ENCODE measurements around the gene ORM1. TPM values are rescaled to one million over a fixed set of nuclear protein-coding genes. Genes with fewer than 3 reads are reported as not detected.
"Not testable (repeated sequence)": the region's sequence is repeated elsewhere in the genome, so short reads cannot be mapped to it uniquely, and the experiment has no call there.

The ORM1 gene
- polyA plus RNA-seq, 10 donors, result 0.22 to 1.0 (median 0.69) TPM; not detected in 1

DNA sequence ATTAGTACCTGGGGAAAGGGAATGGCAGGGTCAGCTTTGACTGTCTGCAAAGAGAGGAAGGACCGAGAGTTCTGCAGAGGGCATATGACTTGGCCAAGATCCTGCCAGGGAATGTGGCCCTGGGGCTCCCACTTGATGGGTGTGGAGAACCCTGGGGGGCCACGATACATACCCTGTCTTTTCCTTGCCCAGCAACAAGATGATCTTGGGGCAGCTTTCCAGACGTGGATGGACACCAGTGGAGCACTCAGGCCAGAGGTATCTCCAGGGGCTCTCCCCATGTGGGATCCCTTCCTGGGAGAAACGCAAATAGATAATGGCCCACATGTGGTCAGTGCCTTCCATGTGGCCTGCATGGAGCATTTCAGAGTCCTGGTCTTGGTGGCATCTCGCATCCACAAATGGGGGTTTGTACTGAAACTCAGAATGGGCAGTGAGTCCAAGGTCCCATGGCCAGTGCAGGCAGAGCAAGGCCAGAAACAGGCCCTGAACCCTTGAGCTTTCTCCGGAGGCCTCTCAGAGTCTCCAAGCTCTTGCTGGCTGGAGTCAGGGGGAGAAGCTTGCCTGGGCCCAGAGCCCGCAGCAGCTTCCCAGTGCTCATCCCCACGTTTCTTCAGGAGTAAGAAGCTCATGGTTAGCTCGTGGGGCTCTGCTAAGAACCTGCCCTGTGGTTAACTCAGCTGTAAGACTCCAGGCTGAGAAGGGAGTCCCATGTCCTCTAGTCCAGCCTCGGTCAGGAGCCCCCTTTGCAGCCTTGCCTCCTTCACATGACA, 18.3 kb upstream of the ORM1 start:
- no peak for DNase-seq

DNA sequence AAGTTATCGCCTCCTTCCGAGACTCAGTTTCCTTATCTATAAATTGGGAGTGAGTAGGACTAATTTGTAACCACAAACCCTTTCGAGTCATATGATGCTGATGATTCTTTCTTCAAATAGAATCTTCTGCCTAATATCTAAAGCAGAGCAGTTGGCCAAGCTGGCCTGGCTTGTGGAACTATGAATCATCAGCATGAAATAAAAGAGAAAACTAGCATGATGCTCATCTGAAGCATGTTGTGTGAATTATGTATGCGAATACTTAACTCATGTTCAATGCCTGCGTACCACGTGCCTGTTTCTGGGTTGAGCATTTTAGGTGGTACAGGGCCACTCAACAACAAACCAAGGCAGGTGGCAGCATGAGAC, 15.0 kb upstream of the ORM1 start:
- DNase-seq, result no peak

DNA sequence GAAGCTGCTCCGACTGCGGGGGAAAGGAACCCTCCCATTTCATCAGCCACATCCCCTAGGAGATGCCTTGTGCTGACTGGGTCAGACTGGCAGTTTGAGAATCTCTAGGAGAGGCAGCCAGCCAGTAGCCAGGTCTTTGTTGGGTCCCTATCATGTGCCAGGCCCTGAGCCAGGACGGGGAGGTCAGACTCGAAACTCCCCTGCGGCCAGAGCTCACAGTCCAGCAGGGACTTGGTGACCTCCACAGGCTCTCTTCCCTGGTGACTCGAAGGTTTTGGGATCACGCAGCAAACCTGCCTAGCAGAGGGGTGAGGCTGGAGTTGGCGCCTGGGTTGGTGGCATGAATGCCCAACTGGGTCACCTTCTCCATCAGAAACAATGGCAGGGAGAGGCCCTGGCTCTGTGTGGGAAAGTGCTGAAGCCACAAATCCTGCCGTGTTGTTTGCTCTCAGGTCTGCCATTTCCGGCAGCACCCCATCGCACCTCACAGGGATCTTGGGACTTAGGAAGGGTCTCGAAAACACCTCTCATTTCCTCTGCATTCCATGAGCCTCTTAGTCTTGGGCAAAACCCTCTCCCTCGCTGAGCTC, 14.4 kb upstream of the ORM1 start:
- DNase-seq, result no peak

DNA sequence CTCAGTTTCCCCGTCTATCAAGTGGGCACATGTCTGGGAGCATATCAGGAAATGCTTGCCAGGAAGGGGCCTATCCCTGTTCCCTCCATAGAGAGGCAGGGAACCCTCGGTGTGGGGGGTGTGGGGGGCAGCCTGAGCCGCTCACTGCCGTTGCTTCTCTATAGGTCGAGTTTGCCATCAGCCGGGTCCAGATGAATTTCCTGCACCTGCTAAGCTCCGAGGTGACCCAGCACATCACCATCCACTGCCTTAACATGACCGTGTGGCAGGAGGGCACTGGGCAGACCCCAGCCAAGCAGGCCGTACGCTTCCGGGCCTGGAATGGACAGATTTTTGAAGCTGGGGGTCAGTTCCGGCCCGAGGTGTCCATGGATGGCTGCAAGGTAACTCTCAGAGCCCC, 13.8 kb upstream of the ORM1 start:
- no peak for DNase-seq

DNA sequence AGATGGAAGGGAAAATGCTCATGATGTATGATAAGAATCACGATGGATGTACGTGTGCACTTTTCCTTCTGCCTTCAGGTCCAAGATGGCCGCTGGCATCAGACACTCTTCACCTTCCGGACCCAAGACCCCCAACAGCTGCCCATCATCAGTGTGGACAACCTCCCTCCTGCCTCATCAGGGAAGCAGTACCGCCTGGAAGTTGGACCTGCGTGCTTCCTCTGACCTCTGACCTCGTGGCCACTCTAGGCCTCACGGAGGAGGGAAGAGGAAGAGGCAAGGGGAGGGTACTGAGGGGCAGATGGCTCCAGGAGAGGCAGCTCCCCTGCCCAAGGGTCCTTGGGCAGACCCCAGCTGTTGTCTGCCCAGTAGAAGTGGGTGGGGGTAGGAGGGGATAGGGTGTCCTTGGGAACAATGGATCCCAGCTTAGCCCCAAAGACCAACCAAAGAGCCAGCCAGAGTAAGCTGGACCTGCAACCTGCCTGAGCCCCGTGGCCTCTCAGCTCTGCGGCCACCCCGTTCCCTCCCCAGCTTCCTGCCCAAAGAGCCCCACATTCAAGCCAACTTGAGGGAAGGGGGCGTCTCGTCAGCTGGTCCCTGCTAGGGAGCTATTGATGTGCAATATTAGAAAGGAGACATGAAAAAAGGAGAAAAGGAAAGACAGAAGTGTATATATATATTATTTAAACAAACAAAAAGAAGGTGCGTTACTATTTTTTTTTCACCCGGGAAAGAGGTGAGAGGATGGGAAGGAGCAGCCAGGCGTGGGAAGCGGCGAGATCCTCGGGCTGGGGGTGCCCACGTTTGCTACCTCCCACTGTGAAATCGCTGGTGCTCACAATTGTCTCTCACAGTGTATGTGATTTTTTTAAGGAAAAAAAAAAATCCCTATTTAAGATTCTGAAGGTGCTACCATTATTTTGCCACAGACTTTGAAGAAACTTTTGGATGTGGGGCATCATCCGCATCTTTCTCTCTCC, 12.1 kb upstream of the ORM1 start:
- no peak for DNase-seq

DNA sequence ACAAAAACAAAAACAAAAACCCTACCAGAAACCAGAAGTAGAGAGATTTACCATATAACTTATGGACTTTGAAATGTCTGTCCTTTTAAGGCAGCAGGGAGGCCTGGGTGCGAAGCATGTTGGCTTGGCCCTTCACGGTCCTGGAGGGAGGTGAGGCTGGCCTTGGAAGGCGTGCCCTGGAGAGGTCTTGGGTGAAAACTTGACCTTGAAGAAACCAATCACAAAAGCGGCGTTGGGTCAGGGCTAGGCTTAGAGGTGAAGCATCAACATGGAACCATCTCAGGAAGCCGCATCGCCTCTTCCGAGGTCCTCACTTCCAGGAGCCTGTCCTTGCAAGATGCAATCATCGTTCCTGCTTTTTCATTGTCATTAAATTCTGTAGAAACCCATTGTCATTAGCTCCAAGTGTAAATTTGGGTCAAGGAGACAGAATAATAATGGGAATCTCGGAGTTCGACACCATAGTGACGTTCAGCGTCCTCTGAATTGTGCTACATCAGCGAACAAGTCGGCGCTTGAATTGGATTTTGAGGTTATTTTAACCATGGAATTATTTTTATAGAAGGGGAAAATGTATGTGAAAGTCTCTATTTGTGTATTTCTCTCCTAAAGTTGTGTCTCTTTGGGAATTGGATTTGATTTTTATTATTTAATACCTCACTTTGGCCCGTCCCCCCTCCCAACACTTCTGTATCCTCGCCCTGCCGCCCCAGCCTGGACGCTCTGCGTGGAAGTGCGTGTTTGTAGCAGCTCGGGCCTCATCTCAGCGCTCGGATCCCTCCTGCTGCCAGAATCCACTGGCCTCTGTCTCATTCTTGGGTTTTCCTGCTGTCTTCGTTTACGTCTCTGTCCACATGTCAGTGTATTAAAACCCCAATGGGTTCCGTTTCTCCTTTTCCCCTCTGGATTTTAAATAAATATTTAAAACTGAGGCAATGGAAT, 11.1 kb upstream of the ORM1 start:
- DNase-seq, result no peak

DNA sequence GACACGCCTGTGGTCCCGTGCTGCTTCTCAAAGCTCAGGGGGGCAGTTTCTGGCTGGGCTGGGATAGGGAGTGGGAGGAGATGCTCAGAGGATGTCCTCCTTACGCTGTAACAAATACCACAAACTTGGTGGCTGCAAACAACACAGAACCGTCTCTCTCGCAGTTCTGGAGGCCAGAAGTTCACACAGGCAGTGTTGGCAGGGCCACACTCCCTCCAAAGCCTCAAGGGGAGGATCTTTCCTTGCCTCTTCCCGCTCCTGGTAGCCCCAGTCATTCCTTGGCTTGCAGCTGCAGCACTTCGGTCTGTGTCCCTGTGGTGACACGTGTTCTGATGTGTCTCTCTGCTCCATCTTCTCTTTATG, 10.4 kb upstream of the ORM1 start:
- peak in 1 of 3 donors; percentile 13 for DNase-seq

DNA sequence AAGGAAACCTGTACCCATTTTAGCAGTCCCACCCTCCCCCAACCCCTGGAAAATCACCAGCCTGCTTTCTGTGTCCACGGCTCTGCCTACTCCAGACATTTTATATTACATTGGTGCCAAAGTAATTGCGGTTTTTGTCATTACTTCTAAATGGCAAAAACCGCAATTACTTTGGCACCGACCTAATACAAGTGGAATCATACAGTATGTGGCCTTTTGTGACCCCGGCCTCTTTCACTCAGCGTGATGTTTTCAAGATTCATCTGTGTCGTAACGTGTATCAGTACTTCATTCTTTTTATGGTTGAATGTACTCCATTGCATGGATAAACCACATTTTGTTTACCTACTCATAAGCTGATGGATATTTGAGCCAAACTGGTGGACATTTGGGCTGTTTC, 9.7 kb upstream of the ORM1 start:
- peak in 1 of 3 donors; percentile 3 for DNase-seq

DNA sequence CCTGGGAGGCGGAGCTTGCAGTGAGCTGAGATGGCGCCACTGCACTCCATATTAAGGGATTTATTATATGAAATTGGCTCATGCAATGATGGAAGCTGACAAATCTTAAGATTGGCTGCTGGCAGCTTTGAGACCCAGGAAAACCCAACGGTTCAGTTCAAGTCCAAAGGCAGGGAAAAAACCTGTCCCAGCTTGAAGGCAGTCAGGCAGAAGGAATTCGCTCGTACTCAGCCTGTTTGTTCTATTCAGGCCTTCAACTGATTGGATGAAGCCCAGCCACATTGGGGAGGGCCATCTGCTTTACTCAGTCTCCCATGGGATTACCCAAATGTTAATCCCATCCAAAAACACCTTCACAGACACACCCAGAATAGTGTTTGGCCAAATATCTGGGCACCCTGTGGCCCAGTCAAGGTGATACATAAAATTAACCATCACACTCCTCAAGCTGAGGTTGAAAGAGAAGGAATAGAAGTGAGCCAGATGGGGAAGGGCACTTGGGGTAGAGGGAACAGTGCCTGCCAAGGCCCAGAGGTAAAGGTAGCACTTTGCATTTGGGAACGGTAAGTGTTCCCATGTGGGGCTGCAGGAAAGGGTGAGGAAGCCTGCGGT, 8.5 kb upstream of the ORM1 start:
- peak in 1 of 3 donors; percentile 5 for DNase-seq

DNA sequence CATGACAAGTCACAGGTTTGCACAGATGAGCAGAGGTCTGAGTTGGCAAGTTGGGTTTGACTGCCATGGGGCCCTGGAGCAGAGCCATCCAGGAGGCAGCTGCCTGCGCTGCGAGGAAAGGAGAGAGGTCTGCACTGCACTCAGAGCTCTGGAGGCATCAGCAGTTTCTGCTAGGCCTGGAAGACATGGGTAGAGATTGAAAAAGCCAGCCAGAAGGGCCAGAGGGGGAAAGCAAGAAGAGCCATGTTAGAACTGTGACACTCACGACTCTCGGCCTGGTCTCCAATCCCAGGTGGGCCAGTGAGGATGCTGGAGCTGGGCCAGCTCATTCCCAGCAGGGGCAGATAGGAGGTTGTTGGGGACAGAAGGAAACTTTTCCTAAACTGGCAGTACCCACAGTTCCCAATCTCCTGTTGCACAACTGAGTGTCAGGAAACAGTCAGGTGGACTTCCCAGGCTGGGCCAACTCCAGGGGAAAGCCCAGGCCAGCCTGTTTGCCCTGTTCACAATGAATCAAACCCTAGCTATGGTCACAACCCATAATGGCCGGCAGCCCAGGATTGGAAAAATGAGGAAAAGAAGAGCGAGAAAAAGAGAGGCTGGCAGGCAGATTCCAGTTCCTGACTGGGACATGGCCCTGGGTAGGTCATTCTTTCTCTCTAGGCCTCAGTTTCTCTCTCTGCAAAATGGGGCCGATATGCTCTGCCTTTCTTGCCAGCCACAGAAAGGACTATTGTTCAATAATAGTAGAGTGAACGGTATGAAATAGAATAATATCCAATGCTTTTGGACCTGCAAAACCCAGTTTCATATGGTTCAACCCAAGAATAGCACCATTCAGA, 7.8 kb upstream of the ORM1 start:
- DNase-seq, result peak in 1 of 3 donors; percentile 7

DNA sequence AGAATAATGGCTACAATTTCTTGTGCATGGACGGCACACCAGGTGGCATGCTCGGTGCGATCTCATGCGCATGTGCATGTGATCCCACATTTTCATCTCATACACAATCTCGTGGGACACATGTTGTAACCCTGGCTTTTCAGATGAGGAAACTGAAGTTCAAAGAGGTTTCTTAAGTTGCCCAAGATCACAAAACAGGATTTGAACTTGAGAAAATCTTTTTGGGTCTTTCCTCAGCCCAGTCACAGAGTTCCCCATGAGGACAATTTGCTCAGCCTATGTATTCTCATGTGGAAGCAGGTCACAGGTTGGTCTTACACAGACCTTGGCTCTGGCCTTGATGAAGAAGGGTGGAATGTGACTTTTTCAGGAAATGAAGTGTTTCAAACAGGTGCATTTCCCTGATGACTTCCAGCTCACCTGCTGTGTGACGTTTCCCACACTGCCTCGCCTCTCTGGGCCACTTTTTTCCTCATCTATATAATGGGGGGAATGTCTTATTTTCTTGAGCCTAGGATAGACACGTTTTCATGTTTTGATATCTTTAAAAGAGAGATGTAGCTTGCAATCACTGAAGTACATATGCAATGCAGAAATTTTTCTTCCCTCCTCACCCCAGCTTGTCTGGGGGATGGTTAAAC, 7.1 kb upstream of the ORM1 start:
- DNase-seq, result no peak

DNA sequence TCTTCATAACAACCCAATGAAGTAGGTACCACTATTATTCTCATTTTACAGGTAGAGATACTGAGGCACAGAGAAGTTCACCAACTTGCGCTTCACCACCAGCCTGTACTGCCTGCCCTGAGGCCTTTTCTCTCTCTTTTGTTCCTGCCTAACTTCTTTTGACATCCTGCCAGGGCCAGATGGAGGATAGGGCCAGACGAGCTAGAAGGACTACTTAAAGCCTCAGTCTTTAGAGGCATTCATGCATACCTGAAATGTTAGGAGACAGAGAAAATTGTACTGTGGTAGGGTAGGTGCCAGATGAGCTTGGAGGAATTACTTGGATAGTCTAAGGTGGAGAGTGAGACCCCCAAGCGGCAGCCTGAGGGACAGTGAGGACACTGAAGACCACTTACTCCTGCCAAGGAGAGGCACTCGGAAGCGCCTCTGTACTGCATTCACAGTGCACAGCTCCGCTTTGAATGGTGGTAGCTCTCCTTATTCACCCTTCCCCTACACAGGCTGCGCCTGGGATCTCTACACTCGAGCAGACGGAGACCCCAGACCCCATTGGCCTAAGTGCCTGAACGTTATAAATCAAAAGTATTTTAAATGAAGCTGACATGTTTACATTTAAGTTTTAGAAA, 6.2 kb upstream of the ORM1 start:
- DNase-seq, result peak in 1 of 3 donors; percentile 41

DNA sequence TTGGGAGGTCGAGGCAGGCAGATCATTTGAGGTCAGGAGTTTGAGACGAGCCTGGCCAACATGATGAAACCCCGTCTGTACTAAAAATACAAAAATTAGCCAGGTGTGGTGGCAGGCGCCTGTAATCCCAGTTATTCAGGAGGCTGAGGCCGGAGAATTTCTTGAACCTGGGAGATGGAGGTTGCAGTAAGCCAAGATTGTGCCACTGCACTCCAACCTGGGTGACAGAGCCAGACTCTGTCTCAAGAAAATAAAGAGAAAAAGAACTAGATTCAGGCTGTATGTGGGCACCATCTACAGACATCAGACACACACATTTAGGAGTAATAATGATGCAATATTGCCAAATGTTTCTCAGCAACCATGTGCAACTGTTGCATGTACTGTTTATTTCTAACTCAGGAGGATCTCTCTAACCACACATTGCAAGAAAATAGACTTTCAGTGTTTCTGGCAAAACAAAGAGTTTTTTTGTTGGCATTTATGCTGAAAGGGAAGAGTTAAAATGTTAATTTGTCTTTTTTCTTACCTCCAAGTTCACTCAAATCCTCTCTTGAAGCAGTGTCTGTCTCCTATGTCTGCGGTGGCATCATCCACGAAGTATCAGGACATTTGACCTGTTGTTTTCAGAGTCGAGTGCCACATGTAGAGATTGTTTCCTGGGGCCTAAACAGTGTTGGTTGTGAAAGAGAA, 5.1 kb upstream of the ORM1 start:
- DNase-seq, result peak in 2 of 3 donors; percentile 13 to 52

DNA sequence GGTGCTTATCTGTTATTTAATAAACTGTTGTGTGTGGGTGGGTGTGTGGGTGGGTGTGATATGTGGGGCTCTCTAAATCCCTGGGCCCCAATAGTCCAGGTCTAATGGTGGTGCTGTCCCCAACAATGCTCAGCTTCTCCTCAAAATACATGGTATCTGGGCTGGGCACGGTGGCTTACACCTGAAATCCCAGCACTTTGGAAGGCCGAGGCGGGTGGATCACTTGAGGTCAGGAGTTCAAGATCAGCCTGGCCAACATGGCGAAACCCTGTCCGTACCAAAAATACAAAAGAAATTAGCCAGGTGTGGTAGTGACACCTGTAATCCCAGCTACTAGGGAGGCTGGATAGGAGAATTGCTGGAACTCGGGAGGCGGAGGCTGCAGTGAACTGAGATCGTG, 4.5 kb upstream of the ORM1 start:
- DNase-seq, result no peak

DNA sequence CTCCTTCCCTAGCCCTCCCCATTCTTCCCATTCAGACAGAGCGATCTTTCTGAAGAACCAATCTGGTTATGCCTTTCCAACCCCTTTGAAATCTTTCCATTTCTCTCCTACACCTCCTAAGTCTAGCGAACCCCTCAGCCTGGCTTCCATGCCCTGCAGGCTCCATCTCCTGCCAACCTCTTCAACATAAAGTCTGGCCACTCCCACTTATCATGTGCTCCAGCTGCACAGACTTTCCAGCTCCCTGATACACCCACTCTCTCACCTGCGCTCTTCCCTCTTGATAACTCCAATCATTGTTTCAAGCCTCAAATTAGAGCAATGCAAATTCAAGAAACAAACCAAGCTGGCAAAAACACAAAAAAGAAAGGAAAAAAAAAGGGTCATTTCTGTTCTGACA, 3.8 kb upstream of the ORM1 start:
- DNase-seq, result no peak

DNA sequence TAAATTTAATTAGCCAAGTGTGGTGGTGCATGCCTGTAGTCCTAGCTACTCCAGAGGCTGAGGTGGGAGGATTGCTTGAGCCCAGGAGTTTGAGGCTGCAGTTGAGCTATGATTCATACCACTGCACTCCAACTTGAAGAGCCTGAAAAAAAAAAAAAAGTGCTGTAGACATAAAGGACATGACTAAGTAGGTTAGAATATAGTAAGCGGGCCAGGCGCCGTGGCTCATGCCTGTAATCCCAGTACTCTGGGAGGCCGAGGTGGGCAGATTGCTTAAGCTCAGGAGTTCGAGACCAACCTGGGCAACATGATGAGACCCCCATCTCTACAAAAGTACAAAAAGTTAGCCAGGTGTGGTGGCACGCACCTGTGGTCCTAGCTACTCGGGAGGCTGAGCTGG, 2.2 kb upstream of the ORM1 start:
- DNase-seq, result not testable (repeated sequence)

DNA sequence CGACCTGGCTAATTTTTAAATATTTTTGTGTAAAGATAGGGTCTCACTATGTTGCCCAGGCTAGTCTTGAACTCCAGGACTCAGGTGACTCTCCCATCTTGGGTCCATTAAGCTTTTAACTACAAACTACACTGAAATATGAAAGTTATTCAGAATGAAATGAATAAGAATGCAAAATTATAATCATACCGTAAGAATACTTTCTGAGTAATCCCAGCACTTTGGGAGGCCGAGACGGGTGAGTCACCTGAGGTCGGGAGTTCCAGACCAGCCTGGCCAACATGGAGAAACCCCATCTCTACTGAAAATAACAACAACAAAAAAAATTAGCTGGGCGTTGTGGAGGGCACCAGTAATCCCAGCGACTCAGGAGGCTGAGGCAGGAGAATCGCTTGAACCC, 1.1 kb upstream of the ORM1 start:
- no peak for DNase-seq

DNA sequence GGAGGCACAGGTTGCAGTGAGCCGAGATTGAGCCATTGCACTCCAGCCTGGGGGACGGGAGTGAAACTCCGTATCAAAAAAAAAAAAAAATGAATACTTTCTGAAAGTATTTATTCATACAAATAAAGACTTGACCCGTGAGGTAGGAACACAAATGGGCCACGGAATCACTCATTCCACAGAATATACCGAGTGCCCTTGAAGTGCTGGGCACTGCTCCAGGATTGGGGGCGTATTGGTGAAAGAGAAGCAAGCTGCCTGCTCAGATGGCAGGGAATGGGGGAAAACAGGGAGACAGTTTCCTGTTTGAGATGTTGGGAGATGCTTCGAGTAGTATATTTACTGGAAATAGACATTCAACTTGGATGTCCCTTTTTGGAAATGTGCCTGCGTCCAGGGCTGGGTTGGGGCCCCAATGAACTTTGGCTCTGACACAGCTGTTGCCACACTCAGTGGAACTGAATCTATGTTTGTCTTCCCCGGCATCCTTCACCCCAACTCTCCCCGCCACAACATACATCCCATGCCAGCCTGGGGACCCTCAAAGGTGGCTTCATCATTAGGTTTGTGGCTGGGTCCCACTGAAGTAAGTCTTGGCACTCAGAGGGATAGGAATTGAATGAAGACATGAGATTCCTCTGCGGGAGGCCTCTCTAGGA, 609 bp upstream of the ORM1 start:
- not testable (repeated sequence) for DNase-seq

Data from muscle of back (tissue), 11 donors.